Measurements from ENCODE around the gene RNU5D-1. TPM values are rescaled to one million over a fixed set of nuclear protein-coding genes. Genes with fewer than 3 reads are reported as not detected.

Gene RNU5D-1
- total and polyA plus RNA-seq, 10 of the 15 experiments (the other 5 are each of a cell fraction or from before 2014, with no cell fraction given): not detected

DNA sequence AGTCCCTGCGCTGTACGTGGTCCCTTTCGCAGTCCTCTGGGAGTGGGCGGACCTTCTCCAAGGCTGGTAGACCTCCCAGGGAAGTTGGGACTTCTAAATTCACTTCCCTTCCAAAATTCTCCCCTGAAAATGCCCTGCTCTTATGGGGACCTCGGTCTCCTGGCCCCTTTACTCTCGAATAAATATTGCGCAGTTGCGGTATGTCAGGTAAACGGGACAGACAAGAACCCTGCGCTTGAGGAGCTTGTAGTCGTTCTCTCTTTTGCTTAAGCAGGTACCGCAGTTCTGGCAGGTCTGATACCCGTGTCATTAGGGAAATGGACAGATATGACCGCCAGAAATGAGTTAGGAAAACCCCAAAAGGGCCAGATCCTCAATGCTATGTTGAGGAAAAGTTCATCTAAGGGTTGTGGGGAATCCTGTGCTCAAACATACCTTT, 9.2 kb upstream of the RNU5D-1 start:
- FAIRE-seq (no peak), DNase-seq (ENCODE audit: low read depth, low spot score) (no peak), ATAC-seq (peak; percentile 39)
- TSS peak; percentile 93 for BruUV-seq (replicated peaks)
- Histone ChIP-seq H3K9ac (ENCODE audit: control insufficient read depth, insufficient read depth, low read length) (peak overlapping the region; percentile 83), H3K9me3 (replicated peaks; ENCODE audit: control insufficient read depth, insufficient read depth, low read length) (no peaks in the 10 kb centered on the region), H4K20me1 (ENCODE audit: control insufficient read depth, insufficient read depth) (no peaks in the 10 kb centered on the region), H3K79me2 (ENCODE audit: control insufficient read depth, insufficient read depth, low read length) (peaks cover 43% of the 10 kb centered on the region), H3K27me3 (replicated peaks in 1 of 2; ENCODE audit: control insufficient read depth in 2 of 2, insufficient read depth in 2 of 2, low read length in 1 of 2) (no peaks in the 10 kb centered on the region), H2AFZ (ENCODE audit: control insufficient read depth, low read depth, low read length) (peak overlapping the region; percentile 91), H3K36me3 (ENCODE audit: control insufficient read depth in 2 of 2, insufficient read depth in 2 of 2, low read length in 1 of 2) (peaks cover 2 to 5% of the 10 kb centered on the region in 2 experiments; a peak in 3 of 4 replicates), H3K4me1 (ENCODE audit: control insufficient read depth, insufficient read depth, low read length) (no peaks in the 10 kb centered on the region; the same call in 1 of the 2 replicates), H3K4me2 (ENCODE audit: control insufficient read depth, insufficient read depth) (peak overlapping the region; percentile 60), H3K27ac (ENCODE audit: control insufficient read depth, insufficient read depth) (peak overlapping the region; percentile 96), H3K4me3 (peak overlapping the region; percentile 96)
- 3% methylated on average over 14 of the region's 14 CpGs for WGBS (ENCODE audit: insufficient coverage, insufficient replicate concordance, low lambda C conversion rate, missing lambda C conversion rate)
- RAD21 ChIA-PET (ENCODE audit: unreplicated experiment): no interaction called here
- POLR2A ChIA-PET: interaction anchor here (0.9 to 1.9 kb wide), 7 partner anchors 10 to 845 kb away, joined by 3 to 8 read pairs (median 4); partner anchors contain the start of genes RNU5D-1 and RPS8
- SMC1A ChIA-PET (ENCODE audit: uncharacterized antibody, unreplicated experiment): interaction anchor here (1.0 to 1.2 kb wide), 2 partner anchors 9 to 36 kb away, joined by 3 to 6 read pairs; partner anchors contain the start of gene RNU5D-1
- CTCF ChIA-PET: interaction anchor here (0.6 to 1.9 kb wide), 8 partner anchors 9 to 483 kb away, joined by 3 to 9 read pairs (median 4); partner anchors contain the start of genes PLK3, RNU5D-1 and RPS8
- intact Hi-C loops (cut with micrococcal nuclease; ENCODE audit: unreplicated experiment): no loop called here
- TF ChIP-seq PAX5 (IDR thresholded peaks at IDR 0.05; ENCODE audit: borderline replicate concordance, low read depth, low read length) (no peak), MXI1 (IDR thresholded peaks at IDR 0.05; ENCODE audit: low read depth, low read length) (no peak), NR2C1 (IDR thresholded peaks at IDR 0.05) (no peak), YBX1 (IDR thresholded peaks at IDR 0.05) (no peak), TAF1 (IDR thresholded peaks at IDR 0.05; ENCODE audit: borderline replicate concordance, low read depth, low read length) (no peak), SPI1 (IDR thresholded peaks at IDR 0.05; ENCODE audit: borderline replicate concordance, insufficient read depth, low read depth, low read length) (peak; percentile 23; the same call in 1 of the 2 replicates)
- in situ Hi-C loops (cut with MboI): no loop called here
